Naive thymus-derived CD4-positive, alpha-beta T cell (primary cell): ENCODE data around the gene FALEC. TPM values are rescaled to one million over a fixed set of nuclear protein-coding genes. Genes with fewer than 3 reads are reported as not detected.

Source experiments
- ATAC-seq: fragments of 150-1000 bp; cut with Tn5 transposase; 2 replicates; pipeline ENCODE4 v1.10.0; 2021; ENCODE audit warnings: mild to moderate bottlenecking, moderate library complexity
- CTCF ChIA-PET: fragments of 350-600 bp; sonication (Branson Sonifier 250); formaldehyde crosslinking; loops from one replicate; lab custom pipeline; 2021; ENCODE audit warnings: antibody characterized with exemption; lab: Charles Lee
- POLR2A ChIA-PET: fragments of 350-600 bp; sonication (Branson Sonifier 250); formaldehyde crosslinking; loops from one replicate; lab custom pipeline; 2021; ENCODE audit warnings: antibody characterized with exemption, inconsistent platforms; lab: Charles Lee
- DNase-seq, 9 donors: peaks; one replicate each; pipeline versions ENCODE4 v3.0.0 to v3.0.0-alpha.2; 2020 to 2022; ENCODE audit warnings: mixed read lengths in 1 of 9
- H3K27ac ChIP-seq: one replicate; pipeline ENCODE4 v1.7.0; 2013; ENCODE audit warnings: mild to moderate bottlenecking, low read depth, low read length, moderate library complexity
- H3K27me3 ChIP-seq, 2 donors: one replicate each; pipeline ENCODE4 v1.7.0; 2013; ENCODE audit warnings: low read length in 2 of 2, mild to moderate bottlenecking in 2 of 2, moderate library complexity in 2 of 2; ENCODE audit not compliant: control insufficient read depth in 2 of 2, insufficient read depth in 2 of 2
- H3K36me3 ChIP-seq, 3 experiments: 1 replicate in 2 of 3; 2 replicates in 1 of 3; pipeline ENCODE4 v1.7.0; 2013; ENCODE audit warnings: low read length in 3 of 3, mild to moderate bottlenecking in 3 of 3, moderate library complexity in 1 of 3; ENCODE audit not compliant: insufficient read depth in 3 of 3, control insufficient read depth in 2 of 3
- H3K4me1 ChIP-seq, 2 donors: one replicate each; pipeline ENCODE4 v1.7.0; 2013; ENCODE audit warnings: low read length in 2 of 2, mild to moderate bottlenecking in 2 of 2, moderate library complexity in 1 of 2; ENCODE audit not compliant: control insufficient read depth in 2 of 2, insufficient read depth in 2 of 2
- H3K4me3 ChIP-seq: 2 replicates; pipeline ENCODE4 v1.7.0; 2013; ENCODE audit warnings: mild to moderate bottlenecking, low read length
- H3K9me3 ChIP-seq, 3 experiments: 1 replicate in 2 of 3; 2 replicates in 1 of 3; pipeline ENCODE4 v1.7.0; 2013; ENCODE audit warnings: low read length in 3 of 3; ENCODE audit not compliant: control insufficient read depth in 2 of 3
- H3K27ac Mint-ChIP-seq, 9 donors: one replicate each; pipeline ENCODE4 v1.8.0; 2020 to 2022; ENCODE audit warnings: mixed read lengths in 9 of 9, mild to moderate bottlenecking in 8 of 9, moderate library complexity in 5 of 9, inconsistent platforms in 2 of 9
- H3K27me3 Mint-ChIP-seq, 5 donors: one replicate each; pipeline ENCODE4 v1.8.0; 2021 to 2022; ENCODE audit warnings: mixed read lengths in 5 of 5, mild to moderate bottlenecking in 1 of 5
- H3K36me3 Mint-ChIP-seq, 5 donors: one replicate each; pipeline ENCODE4 v1.8.0; 2020 to 2022; ENCODE audit warnings: mixed read lengths in 5 of 5, mild to moderate bottlenecking in 3 of 5, inconsistent platforms in 1 of 5
- H3K4me1 Mint-ChIP-seq, 7 donors: one replicate each; pipeline ENCODE4 v1.8.0; 2020 to 2022; ENCODE audit warnings: mixed read lengths in 7 of 7, mild to moderate bottlenecking in 3 of 7, inconsistent platforms in 1 of 7
- H3K4me3 Mint-ChIP-seq, 10 donors: one replicate each; pipeline ENCODE4 v1.8.0; 2020 to 2022; ENCODE audit warnings: mild to moderate bottlenecking in 10 of 10, mixed read lengths in 10 of 10, moderate library complexity in 6 of 10, inconsistent platforms in 2 of 10
- H3K9me3 Mint-ChIP-seq, 11 donors: one replicate each; pipeline ENCODE4 v1.8.0; 2020 to 2022; ENCODE audit warnings: mixed read lengths in 11 of 11, mild to moderate bottlenecking in 4 of 11, inconsistent platforms in 1 of 11, moderate library complexity in 1 of 11
- intact Hi-C, 2 donors: fragments of 100-400 bp; cut with micrococcal nuclease; formaldehyde crosslinking; loops; one replicate each; pipeline ENCODE4 v1.15.1; 2023
- polyA plus RNA-seq, 2 donors: library from polyadenylated mRNA; unstranded; fragments of 300-500 nt; fragmentation: Illumina TruSeq; gene quantifications; one replicate each; pipeline ENCODE4 v1.2.3, GENCODE V29; 2021
- total RNA-seq, 6 experiments: library from RNA in 5 of 6; stranded (reverse) in 5 of 6; gene quantifications; 1 replicate in 5 of 6; 2 replicates in 1 of 6; pipeline ENCODE4 v1.2.3 and lab custom pipeline; 2021 to 2026

Gene FALEC
- total and polyA plus RNA-seq, 7 experiments from 2014 or later: 0.44 to 2.5 (median 0.76) TPM; not detected in 4

DNA sequence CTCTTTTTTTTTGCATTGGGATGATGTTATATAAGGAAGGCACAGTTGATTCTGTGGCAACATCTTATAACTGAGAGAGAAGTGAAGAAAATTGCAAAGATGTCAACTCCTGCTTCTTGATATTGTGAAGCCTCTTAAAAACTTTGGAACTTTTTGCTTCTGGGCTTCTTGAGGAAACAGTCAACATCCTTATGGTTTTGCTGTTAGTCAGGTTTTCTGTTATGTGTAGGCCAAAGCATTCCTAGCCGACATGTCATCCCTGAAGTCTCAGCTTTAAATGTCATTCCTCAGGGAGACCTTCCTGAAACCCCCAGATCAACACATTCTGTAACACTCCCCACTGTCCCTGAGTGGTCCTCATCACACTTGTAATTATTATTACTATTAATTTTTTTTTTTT lies 12.6 kb downstream of the FALEC start:
- peaks cover 0 to 6% (median 5%) of the 10 kb centered on the region in 7 donors for H3K4me1 Mint-ChIP-seq
- ChIA-PET POLR2A (no interaction called here), CTCF (no interaction called here)
- no peak overlapping the region for H3K4me3 Mint-ChIP-seq
- intact Hi-C loops: no loop called here
- no peaks in the 10 kb centered on the region for H3K36me3 Mint-ChIP-seq
- H3K27ac Mint-ChIP-seq: no peak overlapping the region
- Histone ChIP-seq H3K9me3 (no peaks in the 10 kb centered on the region), H3K36me3 (no peaks in the 10 kb centered on the region), H3K4me3 (no peak overlapping the region), H3K4me1 (no peaks in the 10 kb centered on the region), H3K27me3 (no peaks in the 10 kb centered on the region), H3K27ac (no peak overlapping the region)
- DNase-seq: no peak
- ATAC-seq: no peak
- H3K27me3 Mint-ChIP-seq: no peaks in the 10 kb centered on the region
- H3K9me3 Mint-ChIP-seq: no peaks in the 10 kb centered on the region

- no peak for DNase-seq
- H3K4me1 ChIP-seq: no peaks in the 10 kb centered on the region
- H3K27me3 ChIP-seq: no peaks in the 10 kb centered on the region
- H3K36me3 ChIP-seq: no peaks in the 10 kb centered on the region
- H3K27ac Mint-ChIP-seq: no peak overlapping the region
- intact Hi-C loops: no loop called here
- H3K9me3 ChIP-seq: no peaks in the 10 kb centered on the region
- H3K27ac ChIP-seq: no peak overlapping the region
- ChIA-PET POLR2A (no interaction called here), CTCF (no interaction called here)
- H3K4me3 Mint-ChIP-seq: no peak overlapping the region
- peaks cover 0 to 6% (median 4%) of the 10 kb centered on the region in 7 donors for H3K4me1 Mint-ChIP-seq
- no peak overlapping the region for H3K4me3 ChIP-seq
- H3K36me3 Mint-ChIP-seq: no peaks in the 10 kb centered on the region
- ATAC-seq: no peak
- no peaks in the 10 kb centered on the region for H3K9me3 Mint-ChIP-seq
- no peaks in the 10 kb centered on the region for H3K27me3 Mint-ChIP-seq
Observed at GRCh38 chr1:150529017-150529416, 13.5 kb downstream of the FALEC start.

DNA sequence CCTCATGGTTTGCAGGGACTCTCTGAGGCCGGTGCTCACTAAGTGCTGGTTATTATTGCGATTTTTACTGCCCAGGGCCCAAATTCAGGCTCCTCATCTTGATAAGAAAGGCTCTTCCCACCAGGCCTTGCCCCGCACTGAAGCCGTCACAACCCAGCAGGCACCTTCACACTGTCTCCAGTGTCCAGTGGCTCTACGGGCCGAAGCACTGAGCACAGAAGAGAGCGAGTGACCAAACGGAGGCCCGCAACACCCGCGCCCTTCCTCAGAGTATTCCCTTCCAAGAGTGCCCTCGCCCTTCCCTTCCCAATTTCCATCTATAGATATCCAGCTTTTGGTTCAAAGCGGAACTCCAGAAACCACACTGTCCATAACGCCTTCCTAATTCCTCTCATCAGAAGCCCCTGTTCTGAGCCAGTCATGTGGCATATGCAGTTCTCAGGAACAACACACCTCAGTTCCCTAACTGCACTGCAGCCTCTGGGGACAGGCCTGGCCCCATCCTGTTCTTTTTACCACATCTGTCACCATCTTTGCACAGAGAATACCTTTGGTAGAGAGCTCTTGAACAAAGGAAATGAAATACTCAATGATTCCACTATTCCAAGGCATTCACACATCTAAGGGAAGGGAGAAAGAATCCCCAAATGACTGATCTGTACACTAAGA lies 15.1 kb downstream of the FALEC start:
- ChIA-PET POLR2A (no interaction called here), CTCF (interaction anchor here (1.0 to 1.2 kb wide), 3 partner anchors 41 to 149 kb away, joined by 3 to 4 read pairs (median 4); no protein-coding TSS in a partner anchor)
- ATAC-seq: no peak
- no peak overlapping the region for H3K4me3 Mint-ChIP-seq
- Histone ChIP-seq H3K4me1 (no peaks in the 10 kb centered on the region), H3K27me3 (no peaks in the 10 kb centered on the region), H3K36me3 (no peaks in the 10 kb centered on the region), H3K27ac (no peak overlapping the region), H3K9me3 (no peaks in the 10 kb centered on the region), H3K4me3 (no peak overlapping the region)
- no peak for DNase-seq
- no peaks in the 10 kb centered on the region for H3K27me3 Mint-ChIP-seq
- H3K9me3 Mint-ChIP-seq: no peaks in the 10 kb centered on the region
- H3K27ac Mint-ChIP-seq: no peak overlapping the region
- no peaks in the 10 kb centered on the region for H3K36me3 Mint-ChIP-seq
- H3K4me1 Mint-ChIP-seq: peaks cover 0 to 6% (median 4%) of the 10 kb centered on the region in 7 donors
- intact Hi-C loops: no loop called here

DNA sequence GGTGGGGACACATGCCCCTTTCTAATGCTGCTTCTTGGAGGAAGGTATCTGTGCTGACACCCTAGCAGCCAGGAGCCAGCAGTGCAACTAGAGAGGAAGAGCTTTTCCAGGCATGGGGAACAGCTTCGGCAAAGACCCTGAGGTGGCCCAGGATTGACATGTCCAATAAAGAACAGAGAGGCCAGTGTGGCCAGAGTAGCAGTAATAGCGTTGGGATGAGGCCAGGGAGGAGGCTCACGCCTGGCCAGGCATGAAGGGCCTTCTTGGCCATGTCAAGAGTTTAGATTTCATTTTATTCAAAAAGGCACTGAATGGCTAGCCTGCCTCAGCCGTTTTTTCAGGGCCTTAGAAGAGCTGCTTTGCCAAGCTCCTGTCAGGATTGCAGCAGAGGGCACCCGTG lies 17.3 kb downstream of the FALEC start:
- Histone ChIP-seq H3K36me3 (no peaks in the 10 kb centered on the region), H3K4me1 (no peaks in the 10 kb centered on the region), H3K4me3 (no peak overlapping the region), H3K27me3 (no peaks in the 10 kb centered on the region), H3K27ac (no peak overlapping the region), H3K9me3 (no peaks in the 10 kb centered on the region)
- DNase-seq: no peak
- Mint-ChIP-seq H3K27ac (peak overlapping the region in 1 of 9 donors; percentile 7), H3K4me1 (peaks cover 0 to 6% (median 4%) of the 10 kb centered on the region in 7 donors), H3K9me3 (no peaks in the 10 kb centered on the region), H3K27me3 (peaks cover 0 to 5% (median 0%) of the 10 kb centered on the region in 5 donors), H3K36me3 (no peaks in the 10 kb centered on the region), H3K4me3 (no peak overlapping the region)
- intact Hi-C loops: loop anchor here (1.0 to 2.0 kb wide), 4 partner anchors 46 to 278 kb away; partner anchors contain the start of gene TARS2 (in 1 of the 2)
- ATAC-seq: no peak
- POLR2A ChIA-PET: interaction anchor here (0.7 to 1.2 kb wide), 3 partner anchors 33 to 139 kb away, joined by 3 read pairs; no protein-coding TSS in a partner anchor
- CTCF ChIA-PET: interaction anchor here (0.7 to 1.3 kb wide), 6 partner anchors 45 to 667 kb away, joined by 3 to 4 read pairs (median 4); partner anchors contain the start of gene TARS2

DNA sequence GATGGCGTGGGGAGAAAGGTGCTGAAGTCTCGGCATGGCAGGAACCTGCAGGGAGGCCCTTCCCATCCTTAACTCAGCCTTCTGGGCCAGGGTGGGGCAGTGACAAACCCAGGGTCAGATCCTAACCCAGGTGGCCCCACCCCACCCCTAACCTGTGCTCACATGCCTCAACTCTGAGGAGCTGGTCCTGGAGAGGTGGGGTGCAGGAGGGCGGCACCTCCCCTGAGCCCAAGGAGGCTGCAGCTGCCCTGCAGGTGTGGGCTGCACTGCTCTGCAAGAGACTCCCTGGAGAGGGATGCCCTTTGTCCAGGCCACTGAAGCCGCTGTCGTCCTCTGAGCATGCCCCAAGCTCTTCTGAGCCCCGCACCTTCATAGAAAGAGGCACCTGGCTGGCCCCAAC lies 18.4 kb downstream of the FALEC start:
- DNase-seq (no peak), ATAC-seq (no peak)
- intact Hi-C loops: no loop called here
- Mint-ChIP-seq H3K27ac (no peak overlapping the region), H3K4me1 (peaks cover 0 to 6% (median 4%) of the 10 kb centered on the region in 7 donors), H3K36me3 (no peaks in the 10 kb centered on the region), H3K27me3 (peaks cover 0 to 5% (median 0%) of the 10 kb centered on the region in 5 donors), H3K9me3 (no peaks in the 10 kb centered on the region), H3K4me3 (no peak overlapping the region)
- no peak overlapping the region for H3K27ac ChIP-seq
- ChIA-PET POLR2A (no interaction called here), CTCF (interaction anchor here (1.2 kb wide), 2 partner anchors 69 to 95 kb away, joined by 3 read pairs; partner anchors contain the start of gene ENSA)
- H3K9me3 ChIP-seq: no peaks in the 10 kb centered on the region
- H3K36me3 ChIP-seq: no peaks in the 10 kb centered on the region
- H3K4me3 ChIP-seq: no peak overlapping the region
- H3K27me3 ChIP-seq: no peaks in the 10 kb centered on the region
- no peaks in the 10 kb centered on the region for H3K4me1 ChIP-seq

GRCh38 chr1:150535511-150536287 lies 20.1 kb downstream of the FALEC start:
- Mint-ChIP-seq H3K27ac (no peak overlapping the region), H3K36me3 (no peaks in the 10 kb centered on the region), H3K27me3 (peaks cover 0 to 7% (median 0%) of the 10 kb centered on the region in 5 donors), H3K4me1 (peaks cover 0 to 6% (median 4%) of the 10 kb centered on the region in 7 donors), H3K9me3 (no peaks in the 10 kb centered on the region), H3K4me3 (no peak overlapping the region)
- no peak overlapping the region for H3K27ac ChIP-seq
- H3K4me1 ChIP-seq: no peaks in the 10 kb centered on the region
- ChIA-PET POLR2A (no interaction called here), CTCF (interaction anchor here (0.6 kb wide), 1 partner anchor 72 kb away, joined by 3 read pairs; no protein-coding TSS in a partner anchor)
- no peak for ATAC-seq
- no peak for DNase-seq
- no peaks in the 10 kb centered on the region for H3K27me3 ChIP-seq
- intact Hi-C loops: no loop called here
- no peaks in the 10 kb centered on the region for H3K36me3 ChIP-seq
- H3K9me3 ChIP-seq: no peaks in the 10 kb centered on the region
- no peak overlapping the region for H3K4me3 ChIP-seq
